ENCODE measurements around the gene F2.

GRCh38 chr11:46677169-46677568 is 41.8 kb upstream of the F2 start:
- TF ChIP-seq POLR2AphosphoS5 (IDR thresholded peaks at IDR 0.05; ENCODE audit: low read depth, low read length) (no peak), SIN3A (IDR thresholded peaks at IDR 0.05; ENCODE audit: borderline replicate concordance, insufficient read depth, low read length) (no peak)

Data from PFSK-1 (cell line).